Nephron progenitor cell (in vitro differentiated cells): ENCODE data around the gene LONP1.
"Not testable (repeated sequence)": the region's sequence is repeated elsewhere in the genome, so short reads cannot be mapped to it uniquely, and the experiment has no call there.

ENCODE experiments used
- DNase-seq: peaks from one replicate; pipeline ENCODE4 v3.0.0; 2021
- H3K27ac Mint-ChIP-seq: 2 replicates; pipeline ENCODE4 v1.8.0; 2021; ENCODE audit warnings: mild to moderate bottlenecking, moderate library complexity, mixed read lengths
- H3K27me3 Mint-ChIP-seq: 2 replicates; pipeline ENCODE4 v1.8.0; 2021; ENCODE audit warnings: mild to moderate bottlenecking, low read depth, mixed read lengths; ENCODE audit not compliant: poor library complexity
- H3K36me3 Mint-ChIP-seq: 2 replicates; pipeline ENCODE4 v1.8.0; 2021; ENCODE audit warnings: low read depth, mixed read lengths
- H3K4me1 Mint-ChIP-seq: 2 replicates; pipeline ENCODE4 v1.8.0; 2021; ENCODE audit warnings: mixed read lengths
- H3K4me3 Mint-ChIP-seq: 2 replicates; pipeline ENCODE4 v1.8.0; 2021; ENCODE audit warnings: mild to moderate bottlenecking, moderate library complexity, mixed read lengths
- H3K9me3 Mint-ChIP-seq: 2 replicates; pipeline ENCODE4 v1.8.0; 2021; ENCODE audit warnings: mild to moderate bottlenecking, moderate library complexity, mixed read lengths
- CTCF ChIP-seq: fragments of 200-600 bp; sonication (generic); IDR thresholded peaks from 2 replicates; pipeline ENCODE4 v1.5.0; 2021; ENCODE audit warnings: antibody characterized with exemption

LONP1 gene

GRCh38 chr19:5706876-5707573, 12.9 kb downstream of the LONP1 start:
- Mint-ChIP-seq H3K4me3 (no peak overlapping the region), H3K4me1 (no peaks in the 10 kb centered on the region), H3K27me3 (peaks cover 5% of the 10 kb centered on the region), H3K9me3 (peaks cover 5% of the 10 kb centered on the region), H3K27ac (no peak overlapping the region), H3K36me3 (peaks cover 37% of the 10 kb centered on the region)
- no peak for TF ChIP-seq CTCF
- no peak for DNase-seq

DNA sequence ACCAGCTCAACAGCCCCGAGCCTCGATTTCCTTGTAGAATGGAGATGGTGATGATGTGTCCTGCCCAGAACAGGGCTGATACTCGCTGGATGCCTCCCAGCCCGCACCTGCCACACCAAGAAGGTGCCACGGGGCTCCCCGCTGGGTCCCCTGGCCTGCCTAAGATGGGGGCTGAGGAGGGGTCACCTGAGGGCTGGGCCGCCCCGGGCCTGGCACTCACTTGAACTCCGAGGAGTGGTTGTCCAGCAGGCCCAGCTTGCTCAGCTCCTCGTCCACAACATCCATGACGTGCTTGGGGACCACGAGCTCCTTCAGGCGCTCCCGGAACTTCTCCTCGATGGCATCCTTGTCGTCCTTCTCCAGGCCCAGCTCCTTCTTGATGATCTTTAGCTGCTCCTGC, 14.4 kb downstream of the LONP1 start:
- Mint-ChIP-seq H3K36me3 (peaks cover 51% of the 10 kb centered on the region), H3K27ac (no peak overlapping the region), H3K27me3 (peaks cover 5% of the 10 kb centered on the region), H3K4me3 (no peak overlapping the region), H3K4me1 (no peaks in the 10 kb centered on the region), H3K9me3 (peaks cover 17% of the 10 kb centered on the region)
- no peak for DNase-seq
- no peak for TF ChIP-seq CTCF

GRCh38 chr19:5703819-5704818, 15.8 kb downstream of the LONP1 start:
- no peak for DNase-seq
- H3K36me3 Mint-ChIP-seq, result peaks cover 61% of the 10 kb centered on the region
- no peak for TF ChIP-seq CTCF
- peaks cover 18% of the 10 kb centered on the region for H3K9me3 Mint-ChIP-seq
- H3K4me3 Mint-ChIP-seq, result no peak overlapping the region
- H3K27me3 Mint-ChIP-seq, result peaks cover 5% of the 10 kb centered on the region
- H3K27ac Mint-ChIP-seq, result no peak overlapping the region
- H3K4me1 Mint-ChIP-seq, result no peaks in the 10 kb centered on the region

DNA sequence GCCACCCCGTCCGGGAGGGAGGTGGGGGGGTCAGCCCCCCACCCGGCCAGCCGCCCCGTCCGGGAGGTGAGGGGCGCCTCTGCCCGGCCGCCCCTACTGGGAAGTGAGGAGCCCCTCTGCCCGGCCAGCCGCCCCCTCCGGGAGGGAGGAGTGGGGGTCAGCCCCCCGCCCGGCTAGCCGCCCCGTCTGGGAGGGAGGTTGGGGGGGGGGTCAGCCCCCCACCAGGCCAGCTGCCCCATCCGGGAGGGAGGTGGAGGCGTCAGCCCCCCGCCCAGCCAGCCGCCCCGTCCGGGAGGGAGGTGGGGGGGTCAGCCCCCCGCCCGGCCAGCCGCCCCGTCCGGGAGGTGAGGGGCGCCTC, 17.9 kb downstream of the LONP1 start:
- H3K36me3 Mint-ChIP-seq, result peaks cover 67% of the 10 kb centered on the region
- not testable (repeated sequence) for DNase-seq

DNA sequence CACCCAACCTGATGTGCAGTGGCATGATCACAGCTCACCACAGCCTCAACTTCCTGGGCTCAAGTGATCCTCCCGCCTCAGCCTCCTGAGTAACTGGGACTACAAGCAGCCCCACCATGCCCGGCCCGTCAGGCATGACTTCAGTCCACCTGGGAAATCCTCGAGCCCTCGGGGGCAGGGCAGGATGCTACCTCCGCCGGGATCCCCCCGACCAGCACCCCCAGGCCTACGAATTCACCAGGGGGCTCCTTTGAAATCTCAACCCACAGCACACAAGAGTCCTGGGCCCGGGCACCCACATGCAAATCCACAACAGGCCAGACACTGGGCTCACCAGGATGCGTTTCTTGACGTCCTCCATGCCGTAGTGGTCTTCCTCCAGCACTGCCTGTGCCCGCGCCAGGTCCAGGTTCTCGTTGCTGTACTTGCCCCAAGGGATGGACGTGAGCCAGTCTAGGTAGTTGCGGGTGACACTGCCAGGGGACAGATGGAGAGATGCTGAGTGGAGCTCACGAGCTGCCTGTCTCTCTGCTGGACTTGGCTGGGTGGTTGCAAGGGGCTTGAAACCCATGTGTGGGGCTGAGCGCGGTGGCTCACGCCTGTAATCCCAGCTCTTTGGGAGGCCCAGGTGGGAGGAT, 19.4 kb downstream of the LONP1 start:
- H3K27ac Mint-ChIP-seq, result no peak overlapping the region
- no peak for TF ChIP-seq CTCF
- H3K4me1 Mint-ChIP-seq, result no peaks in the 10 kb centered on the region
- DNase-seq, result no peak
- peaks cover 57% of the 10 kb centered on the region for H3K36me3 Mint-ChIP-seq
- H3K9me3 Mint-ChIP-seq, result peaks cover 18% of the 10 kb centered on the region
- H3K4me3 Mint-ChIP-seq, result no peak overlapping the region
- H3K27me3 Mint-ChIP-seq, result peaks cover 2% of the 10 kb centered on the region

More for the DNA sequence above, 17.9 kb downstream of the LONP1 start:
- H3K4me1 Mint-ChIP-seq, H3K27ac Mint-ChIP-seq, H3K4me3 Mint-ChIP-seq, H3K27me3 Mint-ChIP-seq: not testable (repeated sequence)
- peaks cover 18% of the 10 kb centered on the region for H3K9me3 Mint-ChIP-seq
